HG02623 (cell line): Measurements from ENCODE around the gene KDM3A.

Experiments used
- ATAC-seq: cut with Tn5 transposase; IDR thresholded peaks from one replicate; pipeline ENCODE4 v1.9.1; 2021; ENCODE audit warnings: moderate library complexity; ENCODE audit not compliant: unreplicated experiment

KDM3A gene, protein sequence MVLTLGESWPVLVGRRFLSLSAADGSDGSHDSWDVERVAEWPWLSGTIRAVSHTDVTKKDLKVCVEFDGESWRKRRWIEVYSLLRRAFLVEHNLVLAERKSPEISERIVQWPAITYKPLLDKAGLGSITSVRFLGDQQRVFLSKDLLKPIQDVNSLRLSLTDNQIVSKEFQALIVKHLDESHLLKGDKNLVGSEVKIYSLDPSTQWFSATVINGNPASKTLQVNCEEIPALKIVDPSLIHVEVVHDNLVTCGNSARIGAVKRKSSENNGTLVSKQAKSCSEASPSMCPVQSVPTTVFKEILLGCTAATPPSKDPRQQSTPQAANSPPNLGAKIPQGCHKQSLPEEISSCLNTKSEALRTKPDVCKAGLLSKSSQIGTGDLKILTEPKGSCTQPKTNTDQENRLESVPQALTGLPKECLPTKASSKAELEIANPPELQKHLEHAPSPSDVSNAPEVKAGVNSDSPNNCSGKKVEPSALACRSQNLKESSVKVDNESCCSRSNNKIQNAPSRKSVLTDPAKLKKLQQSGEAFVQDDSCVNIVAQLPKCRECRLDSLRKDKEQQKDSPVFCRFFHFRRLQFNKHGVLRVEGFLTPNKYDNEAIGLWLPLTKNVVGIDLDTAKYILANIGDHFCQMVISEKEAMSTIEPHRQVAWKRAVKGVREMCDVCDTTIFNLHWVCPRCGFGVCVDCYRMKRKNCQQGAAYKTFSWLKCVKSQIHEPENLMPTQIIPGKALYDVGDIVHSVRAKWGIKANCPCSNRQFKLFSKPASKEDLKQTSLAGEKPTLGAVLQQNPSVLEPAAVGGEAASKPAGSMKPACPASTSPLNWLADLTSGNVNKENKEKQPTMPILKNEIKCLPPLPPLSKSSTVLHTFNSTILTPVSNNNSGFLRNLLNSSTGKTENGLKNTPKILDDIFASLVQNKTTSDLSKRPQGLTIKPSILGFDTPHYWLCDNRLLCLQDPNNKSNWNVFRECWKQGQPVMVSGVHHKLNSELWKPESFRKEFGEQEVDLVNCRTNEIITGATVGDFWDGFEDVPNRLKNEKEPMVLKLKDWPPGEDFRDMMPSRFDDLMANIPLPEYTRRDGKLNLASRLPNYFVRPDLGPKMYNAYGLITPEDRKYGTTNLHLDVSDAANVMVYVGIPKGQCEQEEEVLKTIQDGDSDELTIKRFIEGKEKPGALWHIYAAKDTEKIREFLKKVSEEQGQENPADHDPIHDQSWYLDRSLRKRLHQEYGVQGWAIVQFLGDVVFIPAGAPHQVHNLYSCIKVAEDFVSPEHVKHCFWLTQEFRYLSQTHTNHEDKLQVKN (N-terminal part only)

DNA sequence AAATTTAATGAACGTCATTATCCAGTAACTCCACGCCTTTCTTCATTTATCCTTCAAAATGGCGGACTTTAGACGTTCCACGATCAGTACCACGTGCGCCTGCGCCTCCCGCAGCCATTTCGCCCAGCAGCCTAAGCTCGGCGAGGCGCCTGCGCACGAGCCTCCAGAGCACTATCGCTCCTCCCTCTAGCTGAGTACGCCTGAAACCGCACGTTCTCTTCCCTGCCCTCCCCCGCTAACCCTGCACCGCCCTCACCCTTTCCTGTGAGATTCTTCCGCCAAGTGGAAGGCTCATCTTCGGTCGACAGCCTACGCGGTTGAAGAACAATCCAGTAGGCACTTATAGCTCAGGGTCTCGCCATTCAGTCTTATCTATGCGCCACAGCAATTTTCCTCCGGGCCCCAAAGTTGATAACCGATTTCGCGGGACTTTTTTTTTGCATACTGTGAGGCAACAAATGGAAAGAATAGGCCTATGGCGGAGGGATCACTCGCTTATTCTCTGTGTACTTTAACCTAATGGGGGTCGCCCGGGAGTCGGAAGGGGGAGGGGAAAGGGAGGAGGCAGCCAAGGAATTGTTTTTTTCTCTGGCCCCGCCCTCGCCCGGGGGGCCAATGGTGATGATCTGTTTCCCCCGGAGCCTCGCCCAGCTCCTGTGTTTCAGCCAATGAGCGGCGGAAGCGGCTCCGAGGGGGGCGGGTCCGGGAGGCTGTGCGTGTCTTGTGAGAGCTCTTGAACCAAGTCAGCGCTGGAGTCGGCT lies at the start of gene KDM3A:
Gene KDM3A (plus strand): TSS at position 741 of the 761 bp plus-strand sequence. CDS start 677 bp downstream, outside the sequence.
- ATAC-seq: peak; percentile 78

DNA sequence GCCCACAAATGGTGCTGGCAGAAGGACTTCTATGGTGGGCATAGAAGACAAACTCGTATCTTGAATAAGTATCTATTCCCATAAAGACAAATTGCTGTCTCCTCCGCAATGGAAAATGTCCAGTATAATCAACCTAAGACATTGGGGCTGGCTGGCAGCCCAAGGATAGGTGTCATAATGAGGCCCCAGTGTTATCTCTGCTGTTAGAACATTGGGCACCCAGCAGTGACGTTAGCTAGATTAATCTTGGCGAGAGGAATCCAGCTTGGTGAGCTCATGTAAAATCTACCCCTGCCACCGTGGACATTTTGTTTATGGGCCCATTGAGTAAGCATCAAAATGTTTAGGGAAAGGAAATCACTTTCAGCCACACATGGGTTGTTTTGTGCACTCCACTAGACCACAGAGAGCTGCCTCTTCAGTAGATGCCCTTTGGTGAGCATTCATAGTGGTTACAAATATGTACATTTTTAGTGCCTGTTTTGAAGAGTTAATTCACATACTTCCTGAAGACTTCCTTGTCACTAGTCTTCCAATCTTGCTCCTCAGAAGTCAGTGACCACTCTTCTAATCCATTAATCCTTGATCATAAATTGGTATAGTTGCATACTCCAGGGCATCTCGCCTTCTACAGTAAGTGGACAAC lies 48.2 kb upstream of the KDM3A start:
- no peak for ATAC-seq

DNA sequence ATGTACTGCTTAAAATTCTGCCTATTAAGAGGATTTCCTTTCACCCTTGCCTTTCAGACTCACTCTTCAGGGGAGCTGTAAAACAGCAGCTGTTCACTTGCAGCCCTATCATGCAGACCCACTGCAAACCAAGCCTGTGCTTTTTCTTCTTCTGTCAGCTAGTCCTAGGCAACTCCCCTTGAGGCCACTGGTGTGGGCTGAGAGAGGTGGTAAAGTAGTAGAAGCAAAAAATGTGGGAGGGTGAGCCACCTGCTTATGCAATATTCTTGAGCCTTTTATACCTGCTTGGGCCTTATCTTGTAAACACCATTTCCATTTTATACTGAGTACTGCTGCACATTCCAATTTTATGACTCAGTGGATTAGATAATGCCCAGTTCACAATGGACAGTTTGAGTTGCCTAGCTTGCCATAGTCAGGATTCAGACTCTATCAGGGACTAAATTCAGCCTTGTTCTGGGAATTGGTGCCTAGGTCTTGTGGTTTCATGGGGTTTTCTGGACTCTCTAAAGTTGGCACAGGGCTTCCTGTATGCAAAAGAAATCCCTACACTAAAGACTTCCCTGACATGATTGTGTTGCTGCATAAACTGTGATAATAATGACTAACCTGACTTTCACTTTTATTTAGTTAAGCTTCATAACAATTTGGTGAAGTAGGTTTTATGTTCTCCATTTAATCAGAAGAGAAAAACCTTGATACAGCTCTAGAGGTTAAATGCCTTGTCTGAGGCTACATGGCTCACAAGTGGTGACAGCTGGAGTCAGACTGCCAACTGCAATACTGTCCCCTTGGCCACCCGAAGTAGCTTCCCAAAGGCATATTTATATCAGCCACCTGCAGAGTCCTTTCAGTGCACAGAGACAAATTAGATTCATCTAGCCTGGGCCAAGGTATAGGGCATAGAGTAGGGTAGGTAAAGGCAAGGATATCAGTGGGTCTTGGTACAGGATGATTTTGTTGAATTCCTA lies 47.4 kb upstream of the KDM3A start:
- ATAC-seq: no peak

DNA sequence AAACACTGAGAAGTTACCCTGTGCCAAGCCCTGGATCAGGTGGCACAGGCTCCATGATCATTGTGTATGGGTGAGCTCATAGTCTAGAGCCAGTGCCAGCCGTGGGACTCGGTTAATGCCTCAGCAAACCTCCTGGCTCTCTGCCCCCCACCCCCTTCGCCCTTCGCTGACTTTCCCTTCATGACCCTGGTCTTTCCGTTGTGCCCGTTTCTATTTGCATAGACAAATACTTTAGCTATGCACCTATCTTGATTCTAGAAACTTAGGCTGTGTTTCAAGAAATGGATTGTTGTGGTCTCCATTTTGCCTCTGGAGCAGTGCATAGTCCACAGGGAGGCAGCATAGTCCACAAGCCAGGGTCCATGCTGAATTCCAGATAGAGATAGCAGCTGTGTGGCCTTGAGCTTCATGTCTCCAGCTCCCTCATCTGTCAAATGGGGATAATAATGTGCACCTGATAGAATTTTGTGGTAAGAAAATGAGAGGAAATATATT lies 44.8 kb upstream of the KDM3A start:
- ATAC-seq: no peak

DNA sequence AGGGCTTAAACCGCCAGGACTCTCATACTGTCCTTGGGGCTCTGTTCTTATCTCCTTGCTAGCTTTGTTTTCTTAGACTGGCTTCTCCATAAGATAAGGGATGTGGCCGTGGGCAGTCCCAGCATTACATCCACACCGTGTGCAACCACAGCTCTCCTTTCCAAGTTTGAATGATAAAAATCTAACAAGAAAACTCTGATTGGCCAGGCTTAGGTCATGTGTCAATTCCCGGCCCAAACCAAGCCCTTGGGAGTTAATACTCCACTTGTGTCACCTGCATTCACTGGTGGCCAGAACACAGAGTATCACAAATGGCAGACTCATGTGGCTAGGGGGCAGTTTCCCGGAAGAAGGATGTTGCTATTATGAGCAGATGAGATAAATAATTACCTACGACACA lies 43.2 kb upstream of the KDM3A start:
- ATAC-seq: no peak

DNA sequence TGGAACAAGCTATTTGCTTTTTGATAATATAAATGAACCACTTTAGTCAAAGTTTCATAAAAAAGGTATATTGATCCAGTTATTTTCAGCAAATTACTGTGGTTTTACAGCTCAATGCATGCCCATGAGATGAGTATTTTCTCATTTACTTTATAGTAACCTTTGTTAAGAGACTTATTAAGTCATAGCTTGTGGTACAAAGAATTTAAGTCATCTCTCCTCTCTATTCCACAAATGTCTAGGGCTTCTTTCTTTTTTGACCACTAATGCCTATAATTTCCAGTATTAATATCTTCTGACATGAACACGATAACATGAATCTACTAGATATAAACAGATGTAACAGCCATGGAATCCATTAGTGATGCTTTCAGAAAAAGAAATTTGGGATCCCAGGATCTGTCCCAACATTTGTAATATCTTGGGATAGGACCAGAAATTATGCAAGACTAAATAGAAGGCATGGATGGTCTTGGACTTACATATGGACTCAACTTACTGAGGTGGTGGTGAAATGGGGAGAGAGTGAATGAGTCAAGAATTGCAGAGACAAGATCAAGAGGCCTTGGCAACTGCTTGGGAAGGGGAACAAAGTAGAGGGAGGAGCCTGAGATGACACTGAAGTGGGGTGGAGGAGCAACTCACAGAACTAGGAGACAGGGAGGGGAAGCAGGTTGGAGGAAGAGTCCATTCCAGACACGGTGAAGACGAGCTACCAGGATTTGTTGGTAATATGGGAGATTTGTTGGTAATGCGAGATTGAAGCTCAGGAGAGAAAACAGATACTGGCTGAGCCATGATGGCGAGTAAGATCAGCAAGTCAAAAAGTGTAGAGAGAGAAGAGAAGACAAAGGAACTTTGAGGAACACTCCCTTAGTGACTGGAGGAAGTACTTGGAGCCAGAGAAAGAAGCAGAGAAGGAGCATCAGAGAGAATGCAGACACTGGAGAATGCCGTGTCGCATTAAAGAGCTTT lies 42.4 kb upstream of the KDM3A start:
- ATAC-seq: no peak

DNA sequence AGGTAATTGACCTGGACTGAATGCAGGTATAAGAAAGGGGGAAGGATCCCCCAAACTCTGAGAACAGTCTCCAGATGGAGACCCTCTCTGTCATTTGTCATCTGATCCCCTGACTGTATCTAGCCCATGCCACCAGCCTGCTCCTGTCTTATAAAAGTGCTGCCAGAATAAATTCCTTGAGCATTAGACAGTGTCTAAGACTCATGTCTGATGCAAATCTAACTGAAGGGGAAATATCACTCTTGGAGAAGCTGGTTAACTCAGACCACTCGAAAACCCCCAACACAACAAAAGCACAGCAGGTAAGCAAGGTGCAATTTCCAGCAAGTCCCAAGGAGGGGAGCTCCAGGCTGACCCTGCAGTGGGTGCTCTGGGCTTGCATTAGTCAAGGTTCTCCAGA lies 40.9 kb upstream of the KDM3A start:
- ATAC-seq: no peak

DNA sequence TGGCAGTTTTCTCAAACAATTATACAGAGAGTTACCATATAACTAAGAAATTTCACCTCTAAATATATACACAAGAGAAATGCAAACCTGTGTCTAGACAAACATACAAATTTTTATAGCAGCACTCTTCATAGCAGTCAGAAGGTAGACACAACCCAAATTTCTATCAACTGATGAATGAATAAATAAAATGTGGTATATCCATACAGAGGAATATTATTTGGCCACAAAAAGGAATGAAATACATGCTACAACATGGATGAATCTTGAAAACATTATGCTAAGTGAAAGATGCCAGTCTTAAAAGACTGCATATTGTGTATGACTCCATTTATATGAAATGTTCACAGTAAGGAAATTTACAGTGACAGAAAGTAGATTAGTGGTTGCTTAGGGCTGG lies 30.6 kb upstream of the KDM3A start:
- no peak for ATAC-seq

DNA sequence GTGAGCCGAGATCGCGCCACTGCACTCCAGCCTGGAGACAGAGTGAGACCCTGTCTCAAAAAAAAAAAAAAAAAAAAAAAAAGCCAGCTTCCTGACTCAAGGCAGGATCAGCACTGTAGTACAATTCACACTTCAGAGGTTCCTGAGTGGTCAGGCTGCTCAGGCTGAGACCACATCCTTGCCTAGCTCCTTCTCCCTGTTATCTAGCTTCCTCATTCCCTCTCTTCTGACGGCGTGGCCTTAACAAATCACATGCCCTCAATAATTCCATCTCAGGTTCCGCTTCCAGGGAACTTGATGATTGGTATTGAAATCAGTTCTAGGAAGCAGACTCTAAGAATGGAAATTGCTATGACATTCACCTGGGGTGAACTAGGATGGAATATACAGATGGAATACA lies 29.8 kb upstream of the KDM3A start:
- ATAC-seq: no peak

DNA sequence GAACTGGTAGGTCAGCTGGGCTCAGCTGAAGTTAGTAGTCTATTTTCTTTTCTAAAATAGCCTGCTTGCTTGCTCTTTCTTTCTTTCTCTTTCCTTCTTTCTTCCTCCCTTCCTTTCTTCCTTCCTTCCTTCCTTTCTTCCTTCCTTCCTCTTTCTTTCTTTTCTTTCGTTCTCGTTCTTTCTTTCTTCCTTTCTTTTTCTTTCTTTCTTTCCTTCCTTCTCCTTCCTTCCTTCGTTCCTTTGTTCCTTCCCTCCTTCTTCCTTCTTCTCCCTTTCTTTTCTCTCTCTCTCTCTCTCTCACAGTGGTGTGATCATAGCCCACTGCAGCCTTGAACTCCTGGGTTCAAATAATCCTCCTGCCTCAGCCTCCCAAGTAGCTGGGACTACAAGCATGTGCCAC lies 29.2 kb upstream of the KDM3A start:
- ATAC-seq: no peak

DNA sequence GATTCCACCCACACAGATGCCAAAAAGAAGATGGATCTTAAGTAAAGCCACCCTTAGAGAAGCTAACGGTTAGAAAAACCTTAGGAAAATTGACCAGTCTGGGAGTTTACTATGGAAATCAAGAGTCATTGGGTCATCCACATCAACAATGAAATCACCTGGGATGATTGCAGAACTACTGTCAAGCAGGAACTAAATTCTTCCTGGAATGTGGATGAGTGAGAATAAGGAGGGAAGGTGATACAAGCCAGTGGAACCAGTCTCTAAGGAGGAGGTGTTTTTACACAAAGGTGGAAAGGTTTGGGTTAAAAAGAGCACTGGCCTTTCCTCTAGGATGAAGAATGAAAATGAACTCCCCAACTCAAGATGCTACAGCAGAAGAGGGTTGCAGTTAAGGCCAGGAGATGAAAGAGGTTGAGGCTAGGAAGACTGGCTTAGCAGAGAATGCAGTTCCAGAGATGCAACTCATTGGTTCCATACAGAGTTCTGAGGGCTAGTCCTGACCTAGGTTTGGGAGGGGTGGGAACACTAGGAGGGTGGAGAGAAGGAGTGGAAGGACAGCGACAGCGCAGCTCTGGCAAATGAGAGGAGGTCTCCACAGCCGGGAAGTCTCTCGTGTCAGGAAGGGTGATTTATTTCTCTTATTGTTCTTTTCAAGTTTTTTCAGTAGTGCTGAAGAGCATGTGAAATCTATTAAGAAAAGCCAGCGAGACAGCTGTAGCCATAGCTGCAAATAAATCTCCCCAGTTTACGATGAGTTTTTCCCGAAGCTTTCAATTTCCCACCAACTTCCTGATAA lies 27.7 kb upstream of the KDM3A start:
- ATAC-seq: no peak

DNA sequence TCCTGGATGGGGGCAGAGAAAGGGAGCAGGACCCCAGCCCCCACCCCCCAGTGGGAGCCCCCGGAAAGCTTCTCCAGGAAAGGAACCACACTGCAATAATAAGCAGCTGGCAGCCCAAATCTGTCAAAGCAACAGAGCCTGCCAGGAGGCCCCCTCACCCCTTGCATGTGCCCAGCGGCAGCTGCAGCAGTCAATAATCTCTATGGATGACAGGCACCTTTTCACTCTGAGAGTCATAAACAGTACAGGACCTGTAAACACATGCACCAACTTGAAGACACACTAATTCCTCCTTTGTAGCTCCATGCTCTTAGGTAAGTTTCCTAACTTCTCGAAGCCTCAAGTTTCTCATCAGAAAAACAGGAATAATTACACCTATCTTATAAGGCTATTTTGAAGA lies 26.2 kb upstream of the KDM3A start:
- ATAC-seq: no peak

DNA sequence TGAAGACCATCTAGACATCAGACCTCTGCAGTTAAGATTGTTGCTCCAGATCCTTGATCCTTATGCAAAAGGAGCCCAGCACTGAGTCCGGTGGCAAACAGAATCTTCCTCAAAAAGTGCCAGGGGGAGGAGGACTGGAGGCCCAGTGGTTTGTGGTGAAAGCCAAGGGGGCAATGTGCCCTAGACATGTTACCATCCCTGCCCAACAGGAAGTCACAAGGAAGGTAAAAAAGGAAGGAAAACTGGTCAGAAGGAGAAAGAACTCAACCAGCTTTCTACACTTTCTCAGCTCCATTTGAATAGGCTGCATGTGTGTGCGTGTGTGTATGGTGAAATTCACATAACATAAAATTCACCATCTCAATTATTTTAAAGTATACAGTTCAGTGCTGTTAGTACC lies 25.0 kb upstream of the KDM3A start:
- ATAC-seq: no peak

DNA sequence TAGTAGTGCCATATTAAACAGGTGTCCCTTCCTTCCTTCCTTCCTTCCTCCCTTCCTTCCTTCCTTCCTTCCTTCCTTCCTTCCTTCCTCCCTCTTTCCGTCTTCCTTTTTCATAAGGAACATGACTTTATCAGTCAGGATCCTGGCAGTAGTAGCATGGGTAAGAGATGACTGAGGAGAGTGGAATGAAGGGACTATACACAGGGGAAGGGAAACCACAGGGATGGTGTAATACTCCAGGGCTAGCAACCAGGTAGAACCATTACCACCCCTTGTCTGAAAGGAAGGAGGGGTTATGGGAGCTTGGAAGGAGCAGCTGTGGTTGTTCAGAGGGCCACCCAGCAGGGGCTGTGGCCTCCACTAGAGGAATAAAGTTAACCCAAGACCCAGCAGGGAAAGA lies 23.2 kb upstream of the KDM3A start:
- ATAC-seq: no peak

DNA sequence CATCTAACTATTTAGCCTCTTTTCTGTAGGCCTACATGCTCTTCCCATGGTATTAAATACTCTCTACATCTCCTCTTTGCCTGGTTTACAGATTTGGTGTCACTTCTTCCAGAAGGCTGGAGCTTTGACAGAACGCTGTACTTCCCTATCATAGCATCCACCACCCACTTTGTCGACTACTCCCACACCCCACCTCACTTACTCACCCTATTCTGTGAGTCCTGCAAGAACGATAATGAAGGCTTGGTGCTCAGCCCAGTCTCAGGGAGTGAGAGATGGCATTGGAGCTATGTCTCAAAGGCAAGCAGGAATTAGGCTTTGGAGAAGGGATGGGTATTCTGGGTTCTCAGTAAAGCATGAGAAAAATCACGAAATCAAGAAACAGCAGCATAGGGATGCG lies 20.3 kb upstream of the KDM3A start:
- ATAC-seq: no peak

DNA sequence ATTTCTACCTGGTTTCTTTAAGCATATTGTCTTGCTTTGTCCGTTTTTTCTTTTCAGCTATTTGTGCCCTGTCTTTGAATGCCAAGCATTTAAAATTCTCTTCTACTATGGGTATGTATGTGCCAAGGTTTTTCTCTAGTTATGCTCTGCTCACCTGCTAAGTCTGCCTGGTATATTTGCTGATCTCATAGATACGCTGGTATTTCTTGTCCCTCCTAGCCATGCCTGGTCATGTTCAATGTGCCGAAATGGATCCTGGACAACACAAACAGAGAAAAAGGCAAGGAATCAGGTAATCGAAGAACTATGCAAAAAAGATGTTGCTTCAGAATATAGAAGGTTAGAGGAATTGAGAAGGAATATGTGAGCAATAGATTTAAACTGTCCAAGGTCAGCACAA lies 14.9 kb upstream of the KDM3A start:
- no peak for ATAC-seq

DNA sequence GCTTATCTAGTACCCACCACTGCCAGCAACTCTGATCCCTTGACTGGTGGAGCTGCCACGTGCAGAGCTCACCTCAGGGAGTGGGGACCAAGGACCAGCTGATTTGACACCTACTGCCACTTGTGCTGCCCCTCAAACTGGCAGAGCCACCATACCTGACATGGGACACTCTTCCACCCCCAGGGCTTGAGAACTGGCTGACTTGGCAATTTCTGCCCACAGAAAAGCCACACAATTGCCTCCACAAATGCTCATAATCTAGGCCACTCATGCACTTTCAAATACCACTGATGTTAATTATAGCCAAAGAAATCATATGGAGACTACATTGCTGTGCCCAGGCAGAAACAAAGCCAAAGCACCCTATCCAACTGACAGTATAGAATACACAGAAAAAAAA lies 11.8 kb upstream of the KDM3A start:
- ATAC-seq: no peak
